ENCODE data around the gene SPG21.

- TF ChIP-seq ELF4 (CRISPR knock-in tag; IDR thresholded peaks at IDR 0.05; ENCODE audit: borderline replicate concordance): no peak
- no peak for TF ChIP-seq ZNF781 (CRISPR knock-in tag; IDR thresholded peaks at IDR 0.05; ENCODE audit: borderline replicate concordance, not compliant biosample characterization)
- no peak for TF ChIP-seq CTCF (CRISPR knock-in tag; IDR thresholded peaks at IDR 0.05)
- TF ChIP-seq KIAA2018 (CRISPR knock-in tag; IDR thresholded peaks at IDR 0.05; ENCODE audit: borderline replicate concordance): no peak
- TF ChIP-seq ZNF629 (CRISPR knock-in tag; conservative IDR thresholded peaks at IDR 0.05): no peak
- TF ChIP-seq ZBTB33 (CRISPR knock-in tag; IDR thresholded peaks at IDR 0.05): no peak
- TF ChIP-seq EZH2 (conservative IDR thresholded peaks at IDR 0.05; ENCODE audit: low read depth, low read length): no peak
- no peak for TF ChIP-seq RBFOX2 (IDR thresholded peaks at IDR 0.05; ENCODE audit: low read depth, low read length)
These were observed 14.3 kb downstream of the SPG21 start for GRCh38 chr15:64975390-64975789.
